NCI-H524 treated with DMSO at 0.1 percent for 48 hours (cell line): Measurements from ENCODE around the gene SCN5A.

ENCODE experiments used
- DNase-seq: peaks from one replicate; lab custom pipeline; 2025; lab: John Stamatoyannopoulos, UW

SCN5A gene

GRCh38 chr3:38647217-38647970, 2.1 kb downstream of the SCN5A start:
- no peak for DNase-seq

GRCh38 chr3:38646630-38647029, 2.9 kb downstream of the SCN5A start:
- no peak for DNase-seq

- no peak for DNase-seq
Observed at GRCh38 chr3:38646062-38646461, 3.4 kb downstream of the SCN5A start.

- no peak for DNase-seq
Observed at GRCh38 chr3:38645601-38646000, 3.9 kb downstream of the SCN5A start.

- DNase-seq, result no peak
Observed at GRCh38 chr3:38645076-38645475, 4.4 kb downstream of the SCN5A start.

- DNase-seq, result no peak
Observed at GRCh38 chr3:38644662-38645053, 4.8 kb downstream of the SCN5A start.

GRCh38 chr3:38644016-38644661, 5.3 kb downstream of the SCN5A start:
- DNase-seq, result no peak

GRCh38 chr3:38643592-38643991, 5.9 kb downstream of the SCN5A start:
- DNase-seq, result no peak

- no peak for DNase-seq
Observed at GRCh38 chr3:38643090-38643489, 6.4 kb downstream of the SCN5A start.

GRCh38 chr3:38641461-38642110, 7.9 kb downstream of the SCN5A start:
- DNase-seq, result no peak

GRCh38 chr3:38640661-38641452, 8.6 kb downstream of the SCN5A start:
- no peak for DNase-seq

GRCh38 chr3:38638354-38638753, 11.1 kb downstream of the SCN5A start:
- no peak for DNase-seq

- DNase-seq, result no peak
Observed at GRCh38 chr3:38637906-38638305, 11.6 kb downstream of the SCN5A start.

- DNase-seq, result no peak
Observed at GRCh38 chr3:38636881-38637280, 12.6 kb downstream of the SCN5A start.

- no peak for DNase-seq
Observed at GRCh38 chr3:38636464-38636863, 13.0 kb downstream of the SCN5A start.

- no peak for DNase-seq
Observed at GRCh38 chr3:38634111-38634510, 15.4 kb downstream of the SCN5A start.

GRCh38 chr3:38632989-38633388, 16.5 kb downstream of the SCN5A start:
- no peak for DNase-seq

- no peak for DNase-seq
Observed at GRCh38 chr3:38630606-38631005, 18.9 kb downstream of the SCN5A start.

GRCh38 chr3:38630070-38630469, 19.4 kb downstream of the SCN5A start:
- no peak for DNase-seq

- no peak for DNase-seq
Observed at GRCh38 chr3:38628835-38629234, 20.7 kb downstream of the SCN5A start.

- DNase-seq, result no peak
Observed at GRCh38 chr3:38627956-38628355, 21.5 kb downstream of the SCN5A start.

GRCh38 chr3:38626171-38626570, 23.3 kb downstream of the SCN5A start:
- no peak for DNase-seq
